ENCODE measurements around the gene KIAA1549.

KIAA1549 gene

DNA sequence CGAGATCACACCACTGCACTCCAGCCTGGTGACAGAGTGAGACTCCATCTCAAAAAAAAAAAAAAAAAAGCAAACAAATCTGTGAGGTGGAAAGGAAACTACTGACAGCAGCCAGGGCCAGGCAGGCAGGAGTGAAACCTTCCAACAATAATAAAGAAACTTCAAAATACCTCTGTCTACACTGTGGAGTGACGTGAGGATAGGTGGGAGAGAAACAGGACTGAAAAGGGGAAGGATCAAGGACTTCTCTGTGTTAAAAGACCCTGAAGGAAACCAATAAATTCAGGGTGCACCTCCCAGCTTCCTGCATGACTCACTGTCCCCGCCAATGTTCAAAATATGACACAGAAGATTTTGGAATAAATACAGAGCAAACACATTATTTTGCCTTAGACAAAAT, 82.9 kb downstream of the KIAA1549 start:
- H3K4me3 ChIP-seq (ENCODE audit: control insufficient read depth, low read depth, low read length): no peak overlapping the region
- DNase-seq (ENCODE audit: low read depth): no peak
- TF ChIP-seq, protein P1, sequence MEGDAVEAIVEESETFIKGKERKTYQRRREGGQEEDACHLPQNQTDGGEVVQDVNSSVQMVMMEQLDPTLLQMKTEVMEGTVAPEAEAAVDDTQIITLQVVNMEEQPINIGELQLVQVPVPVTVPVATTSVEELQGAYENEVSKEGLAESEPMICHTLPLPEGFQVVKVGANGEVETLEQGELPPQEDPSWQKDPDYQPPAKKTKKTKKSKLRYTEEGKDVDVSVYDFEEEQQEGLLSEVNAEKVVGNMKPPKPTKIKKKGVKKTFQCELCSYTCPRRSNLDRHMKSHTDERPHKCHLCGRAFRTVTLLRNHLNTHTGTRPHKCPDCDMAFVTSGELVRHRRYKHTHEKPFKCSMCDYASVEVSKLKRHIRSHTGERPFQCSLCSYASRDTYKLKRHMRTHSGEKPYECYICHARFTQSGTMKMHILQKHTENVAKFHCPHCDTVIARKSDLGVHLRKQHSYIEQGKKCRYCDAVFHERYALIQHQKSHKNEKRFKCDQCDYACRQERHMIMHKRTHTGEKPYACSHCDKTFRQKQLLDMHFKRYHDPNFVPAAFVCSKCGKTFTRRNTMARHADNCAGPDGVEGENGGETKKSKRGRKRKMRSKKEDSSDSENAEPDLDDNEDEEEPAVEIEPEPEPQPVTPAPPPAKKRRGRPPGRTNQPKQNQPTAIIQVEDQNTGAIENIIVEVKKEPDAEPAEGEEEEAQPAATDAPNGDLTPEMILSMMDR (IDR thresholded peaks at IDR 0.05; ENCODE audit: control insufficient read depth, insufficient read depth, low read depth, low read length, missing control alignments): no peak

DNA sequence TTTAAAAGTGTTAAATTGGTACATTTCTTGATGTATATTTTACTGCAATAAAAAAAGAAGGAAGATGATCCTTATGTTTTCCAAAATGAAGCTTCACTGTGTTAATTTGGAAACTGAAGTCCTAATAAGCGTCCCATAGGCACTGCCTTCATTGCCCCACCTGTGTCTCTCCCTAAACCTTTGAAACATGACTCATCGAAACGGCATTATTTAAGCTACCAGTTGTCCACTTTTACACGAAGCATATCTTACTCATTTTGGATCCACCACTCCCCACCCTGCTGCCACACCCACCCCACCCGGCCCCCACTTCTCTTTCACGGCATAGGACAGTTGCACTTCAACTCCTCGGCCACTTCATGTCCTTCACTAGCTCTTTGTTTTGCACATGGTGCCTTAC, 85.5 kb downstream of the KIAA1549 start:
- DNase-seq (ENCODE audit: low read depth): no peak
- H3K4me3 ChIP-seq (ENCODE audit: control insufficient read depth, low read depth, low read length): no peak overlapping the region
- TF ChIP-seq, protein P1 (IDR thresholded peaks at IDR 0.05; ENCODE audit: control insufficient read depth, insufficient read depth, low read depth, low read length, missing control alignments): no peak

DNA sequence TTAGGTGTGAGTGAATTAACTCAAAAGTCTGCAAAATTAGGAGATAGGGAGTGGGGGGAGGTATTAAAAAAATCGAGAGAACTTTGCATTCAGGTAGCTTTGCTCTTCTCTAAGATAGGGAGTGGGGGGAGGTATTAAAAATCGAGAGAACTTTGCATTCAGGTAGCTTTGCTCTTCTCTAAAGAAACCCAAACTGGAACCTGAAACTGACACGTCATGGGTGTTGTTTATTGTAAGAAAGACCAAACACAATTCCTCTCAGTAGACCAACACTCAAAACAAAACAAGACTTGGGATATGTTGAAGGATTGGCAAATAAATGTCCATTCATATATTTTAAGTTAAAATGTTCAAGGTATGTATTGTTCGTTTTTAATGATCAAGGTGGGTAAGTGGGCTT, 87.9 kb downstream of the KIAA1549 start:
- DNase-seq (ENCODE audit: low read depth): no peak
- H3K4me3 ChIP-seq (ENCODE audit: control insufficient read depth, low read depth, low read length): no peak overlapping the region
- TF ChIP-seq, protein P1 (IDR thresholded peaks at IDR 0.05; ENCODE audit: control insufficient read depth, insufficient read depth, low read depth, low read length, missing control alignments): no peak

DNA sequence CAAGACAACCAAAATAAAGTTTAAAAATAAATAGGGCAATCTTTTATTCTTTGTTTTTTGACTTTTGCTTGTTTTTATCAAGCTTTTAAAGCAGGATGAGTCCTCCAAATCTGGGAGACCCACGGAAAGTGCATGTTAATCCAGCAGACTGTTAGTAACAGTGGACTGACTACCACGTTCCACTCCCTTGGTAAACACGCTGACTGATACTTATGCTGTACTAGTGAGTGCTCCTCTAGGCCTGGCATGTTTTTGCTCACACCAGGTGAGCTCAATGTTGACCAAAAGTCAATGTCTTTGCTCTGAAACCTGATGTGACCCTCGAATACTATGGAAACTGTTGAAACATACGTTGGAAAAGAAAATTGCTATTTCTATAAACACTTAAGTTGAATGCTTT, 88.4 kb downstream of the KIAA1549 start:
- TF ChIP-seq, protein P1 (IDR thresholded peaks at IDR 0.05; ENCODE audit: control insufficient read depth, insufficient read depth, low read depth, low read length, missing control alignments): no peak
- no peak for DNase-seq (ENCODE audit: low read depth)

DNA sequence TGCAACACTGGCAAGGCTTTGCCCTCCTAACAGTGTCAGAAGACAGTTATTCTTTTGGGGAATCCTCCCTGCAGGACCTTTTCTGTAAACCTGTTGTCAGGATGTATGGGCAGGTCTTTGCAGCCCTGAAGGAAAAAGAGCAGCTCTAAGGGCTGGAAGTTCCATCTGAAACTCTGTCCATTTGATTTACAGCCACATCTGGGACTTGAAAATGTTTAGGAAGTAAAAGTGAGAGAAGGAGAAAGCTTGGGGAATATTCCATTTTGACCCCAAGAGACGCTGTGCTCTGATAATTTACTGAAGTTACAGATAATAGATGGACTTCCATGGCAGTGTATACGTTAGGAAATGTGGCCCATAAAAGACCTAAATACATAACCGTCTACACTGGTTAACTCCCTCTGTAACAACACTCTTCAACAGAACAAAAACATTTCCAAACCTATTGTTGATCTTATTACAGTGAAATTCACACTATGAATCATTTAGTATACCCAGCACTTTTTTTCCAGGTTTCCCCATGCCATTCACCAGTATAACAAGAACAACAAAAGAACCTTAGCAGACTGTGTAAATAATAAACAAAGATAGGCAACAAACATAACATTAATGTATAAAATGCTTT, 89.1 kb downstream of the KIAA1549 start:
- no peak overlapping the region for H3K4me3 ChIP-seq (ENCODE audit: control insufficient read depth, low read depth, low read length)
- TF ChIP-seq, protein P1 (IDR thresholded peaks at IDR 0.05; ENCODE audit: control insufficient read depth, insufficient read depth, low read depth, low read length, missing control alignments): no peak
- DNase-seq (ENCODE audit: low read depth): no peak

More for the DNA sequence above, 88.4 kb downstream of the KIAA1549 start:
- H3K4me3 ChIP-seq (ENCODE audit: control insufficient read depth, low read depth, low read length): no peak overlapping the region

DNA sequence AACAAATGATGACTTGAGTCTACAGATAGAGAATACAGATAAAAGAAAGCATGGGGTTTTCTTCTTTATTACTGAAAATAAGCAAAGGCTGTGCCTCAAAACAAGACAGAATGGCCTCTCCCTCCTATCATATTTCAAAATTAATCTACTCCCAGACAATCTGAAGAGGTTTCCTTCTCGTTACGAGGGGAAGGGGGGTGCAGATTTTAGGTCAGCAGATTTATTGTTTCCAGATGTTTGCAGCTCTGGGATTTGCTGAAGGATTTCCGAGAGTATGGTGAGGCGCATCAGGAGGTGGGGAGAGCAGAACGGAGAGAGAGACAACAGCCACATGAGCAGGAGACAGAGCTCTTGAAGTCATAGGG, 89.8 kb downstream of the KIAA1549 start:
- no peak overlapping the region for H3K4me3 ChIP-seq (ENCODE audit: control insufficient read depth, low read depth, low read length)

More for the DNA sequence above, 89.8 kb downstream of the KIAA1549 start:
- TF ChIP-seq, protein P1 (IDR thresholded peaks at IDR 0.05; ENCODE audit: control insufficient read depth, insufficient read depth, low read depth, low read length, missing control alignments): no peak
- no peak for DNase-seq (ENCODE audit: low read depth)

Data from AG09309 (cell line).